IPS-18a (cell line): ENCODE measurements around the gene BRAF.
A peak's percentile ranks its signal among the peaks of the same experiment; 100 is the strongest.
"Not testable (repeated sequence)": the region's sequence is repeated elsewhere in the genome, so short reads cannot be mapped to it uniquely, and the experiment has no call there.

ENCODE experiments used
- H3K27ac ChIP-seq: one replicate; pipeline ENCODE4 v1.5.1; 2013; ENCODE audit warnings: low read length
- H3K27me3 ChIP-seq: one replicate; pipeline ENCODE4 v1.6.1; 2013; ENCODE audit warnings: mild to moderate bottlenecking, low read length; ENCODE audit not compliant: control insufficient read depth, insufficient read depth
- H3K36me3 ChIP-seq: one replicate; pipeline ENCODE4 v1.6.1; 2013; ENCODE audit warnings: low read depth, low read length; ENCODE audit not compliant: control insufficient read depth
- H3K4me1 ChIP-seq: one replicate; pipeline ENCODE4 v1.6.1; 2013; ENCODE audit warnings: low read depth, low read length; ENCODE audit not compliant: control insufficient read depth
- H3K4me3 ChIP-seq: one replicate; pipeline ENCODE4 v1.5.1; 2013; ENCODE audit warnings: low read length
- H3K9ac ChIP-seq: one replicate; pipeline ENCODE4 v1.6.1; 2013; ENCODE audit warnings: mild to moderate bottlenecking, low read length, moderate library complexity
- H3K9me3 ChIP-seq: one replicate; pipeline ENCODE4 v1.6.1; 2013; ENCODE audit warnings: low read depth, low read length; ENCODE audit not compliant: control insufficient read depth

BRAF gene

GRCh38 chr7:140723574-140723973 lies 201.2 kb downstream of the BRAF start:
- H3K27me3 ChIP-seq: no peaks in the 10 kb centered on the region
- no peak overlapping the region for H3K4me3 ChIP-seq
- no peak overlapping the region for H3K27ac ChIP-seq
- H3K9ac ChIP-seq: no peak overlapping the region
- H3K4me1 ChIP-seq: no peaks in the 10 kb centered on the region
- H3K9me3 ChIP-seq: no peaks in the 10 kb centered on the region
- H3K36me3 ChIP-seq: no peaks in the 10 kb centered on the region

GRCh38 chr7:140723006-140723405 lies 201.7 kb downstream of the BRAF start:
- Histone ChIP-seq H3K27me3 (no peaks in the 10 kb centered on the region), H3K4me1 (no peaks in the 10 kb centered on the region), H3K36me3 (no peaks in the 10 kb centered on the region), H3K27ac (no peak overlapping the region), H3K4me3 (no peak overlapping the region), H3K9ac (no peak overlapping the region), H3K9me3 (no peaks in the 10 kb centered on the region)

DNA sequence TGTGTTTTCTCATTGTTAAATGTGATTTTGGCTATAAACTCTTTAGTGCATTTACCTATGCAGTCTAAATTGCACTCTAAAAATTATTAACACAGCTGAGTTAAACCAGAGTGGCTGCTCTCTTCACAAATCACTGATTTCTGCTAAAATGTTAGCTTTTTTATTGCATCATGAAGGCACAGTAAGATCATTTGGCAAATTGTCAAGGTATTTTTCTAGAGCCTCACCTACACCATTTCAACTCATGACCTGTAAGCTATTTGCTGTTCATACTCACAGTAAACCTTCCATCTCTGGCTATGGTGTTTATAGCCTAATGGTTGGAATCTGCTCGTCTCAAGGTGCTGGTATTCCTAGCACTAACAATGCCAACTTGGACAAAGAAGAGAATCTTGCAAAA lies 202.5 kb downstream of the BRAF start:
- Histone ChIP-seq H3K4me3 (no peak overlapping the region), H3K36me3 (no peaks in the 10 kb centered on the region), H3K9ac (no peak overlapping the region), H3K4me1 (no peaks in the 10 kb centered on the region), H3K27me3 (no peaks in the 10 kb centered on the region), H3K27ac (no peak overlapping the region), H3K9me3 (no peaks in the 10 kb centered on the region)

DNA sequence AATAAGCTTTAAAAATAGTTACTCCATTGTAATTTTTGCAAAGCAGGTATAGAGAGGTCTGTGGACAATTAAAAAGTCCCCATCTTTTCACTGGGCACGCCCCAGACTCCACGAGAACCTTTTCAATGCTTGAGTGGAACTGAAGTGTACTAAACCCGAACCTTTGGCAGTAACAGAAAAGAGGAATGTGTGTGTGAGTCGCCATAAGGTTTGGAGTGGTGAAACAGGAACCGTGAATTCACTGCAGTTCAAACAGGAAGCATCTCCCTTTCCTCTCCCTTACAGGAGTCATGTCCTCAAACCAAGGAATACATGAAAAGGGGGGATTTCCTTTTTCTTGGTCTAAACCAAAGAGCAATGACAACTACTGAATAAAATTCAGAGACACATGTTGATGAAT lies 205.0 kb downstream of the BRAF start:
- Histone ChIP-seq H3K27me3 (no peaks in the 10 kb centered on the region), H3K27ac (no peak overlapping the region), H3K4me3 (no peak overlapping the region), H3K4me1 (no peaks in the 10 kb centered on the region), H3K9me3 (no peaks in the 10 kb centered on the region), H3K36me3 (no peaks in the 10 kb centered on the region), H3K9ac (no peak overlapping the region)

DNA sequence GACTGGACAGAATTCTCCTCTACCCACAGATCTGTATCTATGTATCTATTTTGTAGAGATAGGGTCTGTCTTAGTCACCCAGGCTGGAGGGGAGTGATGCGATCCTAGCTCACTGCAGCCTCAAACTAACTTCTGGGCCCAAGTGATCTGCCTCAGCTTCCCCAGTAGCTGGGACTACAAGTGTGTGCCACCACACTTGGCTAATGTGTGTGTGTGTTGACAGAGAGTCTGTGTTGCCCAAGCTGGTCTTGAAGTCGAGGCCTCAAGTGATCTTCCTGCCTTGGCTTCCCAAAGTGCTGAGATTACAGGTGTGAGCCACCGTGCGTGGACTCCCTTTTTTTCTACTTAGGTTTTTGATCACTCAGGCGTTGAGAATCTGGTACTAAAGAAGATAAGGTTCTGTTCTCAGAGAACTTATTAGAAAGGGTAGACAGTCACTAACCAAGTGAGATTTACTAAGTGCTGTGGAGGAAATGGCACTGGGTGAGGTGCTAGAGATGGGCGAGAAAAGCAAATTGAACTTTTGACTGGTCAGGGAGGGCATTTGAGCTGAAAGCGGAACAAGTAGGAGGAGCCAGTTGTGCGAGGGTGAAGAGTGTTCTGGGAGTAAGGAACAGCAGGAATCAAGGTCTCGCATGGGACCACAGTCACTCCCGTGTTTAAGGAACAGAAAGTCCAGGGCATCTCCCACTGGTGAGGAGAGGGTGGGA lies 210.2 kb downstream of the BRAF start:
- Histone ChIP-seq H3K27ac (no peak overlapping the region), H3K27me3 (no peaks in the 10 kb centered on the region), H3K4me1 (no peaks in the 10 kb centered on the region), H3K9me3 (no peaks in the 10 kb centered on the region), H3K4me3 (no peak overlapping the region), H3K9ac (no peak overlapping the region), H3K36me3 (no peaks in the 10 kb centered on the region)

DNA sequence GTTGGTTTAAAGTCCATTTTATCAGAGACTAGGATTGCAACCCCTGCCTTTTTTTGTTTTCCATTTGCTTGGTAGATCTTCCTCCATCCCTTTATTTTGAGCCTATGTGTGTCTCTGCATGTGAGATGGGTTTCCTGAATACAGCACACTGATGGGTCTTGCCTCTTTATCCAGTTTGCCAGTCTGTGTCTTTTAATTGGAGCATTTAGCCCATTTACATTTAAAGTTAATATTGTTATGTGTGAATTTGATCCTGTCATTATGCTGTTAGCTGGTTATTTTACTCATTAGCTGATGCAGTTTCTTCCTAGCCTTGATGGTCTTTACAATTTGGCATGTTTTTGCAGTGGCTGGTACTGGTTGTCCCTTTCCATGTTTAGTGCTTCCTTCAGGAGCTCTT lies 212.3 kb downstream of the BRAF start:
- not testable (repeated sequence) for H3K9ac ChIP-seq, H3K4me3 ChIP-seq, H3K27me3 ChIP-seq, H3K36me3 ChIP-seq, H3K9me3 ChIP-seq, H3K4me1 ChIP-seq, H3K27ac ChIP-seq

GRCh38 chr7:140708764-140709163 lies 216.0 kb downstream of the BRAF start:
- H3K4me1 ChIP-seq, H3K9me3 ChIP-seq, H3K27me3 ChIP-seq, H3K9ac ChIP-seq, H3K27ac ChIP-seq, H3K4me3 ChIP-seq: not testable (repeated sequence)
- H3K36me3 ChIP-seq: peaks cover 19% of the 10 kb centered on the region

GRCh38 chr7:140707132-140707531 lies 217.6 kb downstream of the BRAF start:
- H3K9ac ChIP-seq: no peak overlapping the region
- H3K27ac ChIP-seq: no peak overlapping the region
- no peaks in the 10 kb centered on the region for H3K9me3 ChIP-seq
- no peaks in the 10 kb centered on the region for H3K27me3 ChIP-seq
- H3K4me1 ChIP-seq: no peaks in the 10 kb centered on the region
- peaks cover 19% of the 10 kb centered on the region for H3K36me3 ChIP-seq
- H3K4me3 ChIP-seq: no peak overlapping the region

- no peak overlapping the region for H3K4me3 ChIP-seq
- no peaks in the 10 kb centered on the region for H3K4me1 ChIP-seq
- H3K9ac ChIP-seq: no peak overlapping the region
- no peaks in the 10 kb centered on the region for H3K9me3 ChIP-seq
- peaks cover 19% of the 10 kb centered on the region for H3K36me3 ChIP-seq
- no peaks in the 10 kb centered on the region for H3K27me3 ChIP-seq
- no peak overlapping the region for H3K27ac ChIP-seq
Measured at GRCh38 chr7:140704205-140704604, 220.5 kb downstream of the BRAF start.

DNA sequence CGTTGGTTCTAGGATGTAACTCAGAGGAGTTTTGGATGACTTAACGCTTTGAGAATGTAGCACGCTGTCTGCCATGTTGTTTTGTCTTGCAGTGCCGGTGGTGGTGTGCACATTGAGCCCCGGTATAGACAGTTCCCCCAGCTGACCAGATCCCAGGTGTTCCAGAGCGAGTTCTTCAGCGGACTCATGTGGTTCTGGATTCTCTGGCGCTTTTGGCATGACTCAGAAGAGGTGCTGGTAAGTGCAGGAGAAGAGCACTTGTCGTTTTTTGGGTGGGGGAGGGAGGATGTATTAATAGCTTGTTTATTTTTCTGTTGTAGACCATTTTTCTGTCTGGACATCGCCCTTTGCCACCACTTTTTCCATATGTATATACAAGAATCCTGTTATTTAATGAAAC lies 222.0 kb downstream of the BRAF start:
- Histone ChIP-seq H3K9ac (no peak overlapping the region), H3K9me3 (no peaks in the 10 kb centered on the region), H3K4me3 (no peak overlapping the region), H3K27ac (no peak overlapping the region), H3K4me1 (no peaks in the 10 kb centered on the region), H3K27me3 (no peaks in the 10 kb centered on the region), H3K36me3 (peaks cover 19% of the 10 kb centered on the region)

GRCh38 chr7:140698477-140698876 lies 226.3 kb downstream of the BRAF start:
- Histone ChIP-seq H3K9ac (no peak overlapping the region), H3K36me3 (no peaks in the 10 kb centered on the region), H3K27ac (no peak overlapping the region), H3K27me3 (no peaks in the 10 kb centered on the region), H3K4me1 (no peaks in the 10 kb centered on the region), H3K4me3 (no peak overlapping the region), H3K9me3 (no peaks in the 10 kb centered on the region)

- Histone ChIP-seq H3K4me1 (no peaks in the 10 kb centered on the region), H3K36me3 (no peaks in the 10 kb centered on the region), H3K4me3 (peak overlapping the region; percentile 68), H3K27me3 (no peaks in the 10 kb centered on the region), H3K9me3 (no peaks in the 10 kb centered on the region), H3K27ac (no peak overlapping the region), H3K9ac (peak overlapping the region; percentile 47)
Measured at GRCh38 chr7:140697447-140698143, 227.1 kb downstream of the BRAF start.
